ELR (cell line): ENCODE measurements around the gene WDR81.
"Not testable (repeated sequence)": the region's sequence is repeated elsewhere in the genome, so short reads cannot be mapped to it uniquely, and the experiment has no call there.

Source experiments
- DNase-seq: peaks from one replicate; pipeline ENCODE4 v3.0.0-alpha.2; 2015; ENCODE audit warnings: low read depth

The WDR81 gene

GRCh38 chr17:1724351-1724868 lies at the start of gene WDR81:
WDR81 (plus strand) TSS chr17:1724704; CDS start chr17:1724960, 256 bp downstream.
- peak; percentile 87 for DNase-seq

- no peak for DNase-seq
Measured at GRCh38 chr17:1676401-1676800, 48.1 kb upstream of the WDR81 start.

DNA sequence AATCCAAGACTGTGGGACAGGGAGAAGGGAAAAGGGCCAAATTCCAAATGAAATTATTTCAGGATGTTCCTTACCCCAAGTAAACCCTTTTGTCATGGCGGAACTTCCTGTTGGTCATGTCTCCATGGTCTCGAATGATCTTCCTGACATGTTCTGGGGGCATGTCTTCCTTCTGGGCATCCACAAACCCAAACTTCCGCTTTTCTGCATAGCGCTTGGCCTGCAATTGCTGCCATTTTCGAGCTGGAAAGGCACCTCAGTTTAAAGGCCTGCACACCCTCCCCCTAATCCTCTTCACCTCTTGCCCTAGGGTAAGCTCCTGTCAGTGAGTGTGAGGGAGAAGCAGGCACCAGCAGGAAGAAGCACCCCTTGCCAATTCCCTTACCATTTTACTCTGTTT lies 41.0 kb upstream of the WDR81 start:
- no peak for DNase-seq

DNA sequence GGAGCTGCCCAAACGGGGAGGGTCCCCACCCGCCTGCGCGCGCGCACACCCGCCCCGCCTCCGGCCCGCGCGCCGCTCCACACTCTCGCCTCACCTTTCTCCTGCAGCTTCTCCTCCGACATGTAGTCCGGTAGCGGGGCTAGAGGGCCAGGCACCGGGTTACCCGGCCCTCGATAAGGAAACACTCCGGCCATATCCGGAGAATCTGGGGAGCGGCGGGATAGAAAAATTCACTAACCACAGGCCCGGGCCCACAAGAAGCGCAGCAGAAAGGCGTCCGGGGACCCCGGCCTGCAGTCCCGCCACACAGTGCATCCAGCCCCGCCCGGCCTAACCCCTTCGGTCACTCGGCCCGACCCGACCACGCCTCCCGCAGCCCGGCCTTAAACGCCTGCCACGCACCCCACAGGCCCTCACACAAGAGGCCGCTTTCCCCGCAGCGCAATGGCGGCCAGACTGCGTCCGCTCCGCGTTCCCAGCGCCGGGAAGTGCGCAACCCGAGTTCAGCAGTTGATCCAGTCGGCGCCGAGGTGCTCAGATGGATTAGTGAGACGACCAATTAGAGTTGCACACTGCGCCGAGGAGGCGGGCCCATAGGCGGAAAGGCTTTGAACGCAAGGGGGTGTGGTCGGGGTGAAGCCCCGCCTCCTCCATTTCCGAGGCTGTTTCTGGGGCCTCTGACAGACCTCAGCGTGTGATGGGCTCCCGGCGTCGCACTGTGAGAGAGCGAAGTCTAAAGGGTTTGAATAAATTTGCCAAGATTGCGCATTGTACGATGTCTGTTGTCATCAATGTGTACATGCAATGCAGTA lies 39.9 kb upstream of the WDR81 start, which contains the start of gene PRPF8:
PRPF8 (minus strand) TSS at position 490 of the 812 bp plus-strand sequence; CDS start at position 194, 296 bp downstream.
- peak; percentile 99 for DNase-seq

GRCh38 chr17:1686086-1686485 lies 38.4 kb upstream of the WDR81 start:
- DNase-seq: no peak

DNA sequence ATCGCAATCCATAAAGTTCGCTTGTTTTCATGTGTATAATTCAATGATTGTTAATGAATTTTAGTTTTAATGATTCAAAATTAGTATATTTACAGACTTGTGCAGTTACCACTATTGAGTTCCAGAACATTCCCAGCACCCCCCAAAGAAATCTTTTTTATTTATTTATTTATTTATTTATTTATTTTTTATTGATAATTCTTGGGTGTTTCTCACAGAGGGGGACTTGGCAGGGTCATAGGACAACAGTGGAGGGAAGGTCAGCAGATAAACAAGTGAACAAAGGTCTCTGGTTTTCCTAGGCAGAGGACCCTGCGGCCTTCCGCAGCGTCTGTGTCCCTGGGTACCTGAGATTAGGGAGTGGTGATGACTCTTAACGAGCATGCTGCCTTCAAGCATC lies 36.1 kb upstream of the WDR81 start:
- not testable (repeated sequence) for DNase-seq

DNA sequence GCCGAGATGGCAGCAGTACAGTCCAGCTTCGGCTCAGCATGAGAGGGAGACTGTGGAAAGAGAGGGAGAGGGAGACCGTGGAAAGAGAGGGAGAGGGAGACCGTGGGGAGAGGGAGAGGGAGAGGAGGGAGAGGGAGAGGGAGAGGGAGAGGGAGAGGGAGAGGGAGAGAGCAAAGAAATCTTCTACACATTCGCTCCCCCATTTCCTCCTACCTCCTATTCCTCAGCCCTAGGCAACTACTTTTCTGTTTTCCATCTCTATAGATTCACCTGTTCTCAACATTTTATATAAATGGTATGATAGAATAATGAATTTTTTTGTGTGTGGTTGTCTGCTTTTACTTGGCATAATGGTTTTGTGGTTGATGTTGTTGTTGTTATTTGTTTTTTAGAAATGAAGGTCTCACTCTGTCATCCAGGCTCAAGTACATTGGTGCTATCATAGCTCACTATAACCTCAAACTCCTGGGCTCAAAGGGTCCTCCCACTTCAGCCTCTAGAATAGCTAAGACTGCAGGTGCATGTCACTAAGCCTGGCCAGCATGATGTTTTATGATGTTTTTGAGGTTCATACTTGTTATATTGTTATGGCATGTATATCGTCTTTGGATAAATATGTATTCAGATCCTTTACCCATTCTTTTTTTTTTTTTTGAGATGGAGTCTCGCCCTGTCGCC lies 33.8 kb upstream of the WDR81 start:
- DNase-seq: no peak

- peak; percentile 69 for DNase-seq
Measured at GRCh38 chr17:1693339-1693738, 31.2 kb upstream of the WDR81 start.

DNA sequence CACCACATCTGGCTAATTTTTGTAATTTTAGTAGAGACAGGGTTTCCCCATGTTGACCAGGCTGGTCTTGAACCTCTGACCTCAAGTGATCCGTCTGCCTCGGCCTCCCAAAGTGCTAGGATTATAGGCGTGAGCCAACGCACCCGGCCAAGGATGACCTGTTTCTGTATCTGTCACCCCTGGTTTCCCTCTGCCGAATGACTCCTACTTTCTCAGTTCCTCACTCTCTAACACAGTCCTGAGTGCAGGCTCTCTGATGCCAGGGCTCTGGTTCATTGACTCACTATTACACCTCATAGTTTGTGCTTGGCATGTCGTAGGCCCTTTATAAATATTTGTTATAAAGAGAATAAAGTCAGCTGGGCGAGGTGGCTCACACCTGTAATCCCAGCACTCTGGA lies 29.1 kb upstream of the WDR81 start:
- no peak for DNase-seq

- DNase-seq: no peak
Measured at GRCh38 chr17:1697681-1698080, 26.8 kb upstream of the WDR81 start.

DNA sequence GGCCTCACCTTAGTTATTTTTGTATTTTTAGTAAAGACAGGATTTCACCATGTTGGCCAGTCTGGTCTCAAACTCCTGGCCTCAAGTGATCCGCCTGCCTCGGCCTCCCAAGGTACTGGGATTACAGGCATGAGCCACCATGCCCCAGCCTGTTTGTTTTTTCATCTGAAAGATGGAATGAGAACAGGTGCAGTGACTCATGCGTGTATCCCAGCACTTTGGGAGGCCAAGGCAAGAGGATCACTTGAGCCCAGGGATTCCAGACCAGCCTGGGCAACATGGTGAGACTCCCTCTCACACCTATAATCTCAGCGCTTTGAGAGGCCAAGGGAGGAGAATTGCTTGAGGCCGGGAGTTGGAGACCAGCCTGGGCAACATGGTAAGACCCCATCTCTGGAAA lies 24.6 kb upstream of the WDR81 start:
- DNase-seq: not testable (repeated sequence)

GRCh38 chr17:1703063-1703462 lies 21.4 kb upstream of the WDR81 start:
- peak; percentile 33 for DNase-seq

DNA sequence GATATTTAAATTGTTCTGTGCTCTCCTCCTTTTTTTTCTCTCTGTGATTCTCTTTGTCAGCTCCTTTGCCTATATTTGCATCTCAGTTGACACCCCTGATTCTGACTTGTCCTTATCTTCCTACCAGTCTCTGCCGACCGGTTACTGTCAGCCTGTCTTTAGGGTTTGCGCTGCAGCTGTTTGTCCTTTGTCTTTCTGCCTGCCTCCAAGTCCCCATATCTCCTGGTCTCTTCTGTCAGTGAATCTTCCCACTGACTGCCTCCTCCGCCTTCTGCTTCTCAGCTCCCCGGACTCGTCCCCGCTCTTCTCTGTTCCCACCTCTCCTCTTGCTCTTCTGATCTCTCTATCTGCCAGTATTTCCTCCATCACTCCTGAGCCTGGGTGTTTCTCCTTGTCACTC lies 19.5 kb upstream of the WDR81 start:
- no peak for DNase-seq

DNA sequence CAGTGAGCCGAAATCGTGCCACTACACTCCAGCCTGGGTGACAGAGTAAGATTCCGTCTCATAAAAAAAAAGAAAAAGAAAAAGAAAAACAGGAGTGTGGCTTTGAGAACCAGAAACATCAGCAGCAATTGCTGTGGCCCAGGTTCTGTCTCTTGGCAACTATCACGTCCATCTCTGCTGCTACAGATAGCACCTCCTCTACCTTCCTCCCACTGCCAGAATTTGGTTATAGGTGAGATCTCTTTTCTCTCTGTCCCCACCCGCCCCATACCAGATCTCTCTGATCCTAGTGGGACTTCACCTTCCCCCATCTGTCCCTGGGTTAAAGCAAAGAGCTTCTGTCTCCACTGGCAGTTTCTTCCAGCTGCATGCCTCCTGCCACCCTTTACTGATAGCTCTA lies 17.4 kb upstream of the WDR81 start:
- DNase-seq: no peak

GRCh38 chr17:1708791-1709346 lies 15.6 kb upstream of the WDR81 start:
- DNase-seq: not testable (repeated sequence)

- peak; percentile 34 for DNase-seq
Measured at GRCh38 chr17:1709403-1709951, 15.0 kb upstream of the WDR81 start.

DNA sequence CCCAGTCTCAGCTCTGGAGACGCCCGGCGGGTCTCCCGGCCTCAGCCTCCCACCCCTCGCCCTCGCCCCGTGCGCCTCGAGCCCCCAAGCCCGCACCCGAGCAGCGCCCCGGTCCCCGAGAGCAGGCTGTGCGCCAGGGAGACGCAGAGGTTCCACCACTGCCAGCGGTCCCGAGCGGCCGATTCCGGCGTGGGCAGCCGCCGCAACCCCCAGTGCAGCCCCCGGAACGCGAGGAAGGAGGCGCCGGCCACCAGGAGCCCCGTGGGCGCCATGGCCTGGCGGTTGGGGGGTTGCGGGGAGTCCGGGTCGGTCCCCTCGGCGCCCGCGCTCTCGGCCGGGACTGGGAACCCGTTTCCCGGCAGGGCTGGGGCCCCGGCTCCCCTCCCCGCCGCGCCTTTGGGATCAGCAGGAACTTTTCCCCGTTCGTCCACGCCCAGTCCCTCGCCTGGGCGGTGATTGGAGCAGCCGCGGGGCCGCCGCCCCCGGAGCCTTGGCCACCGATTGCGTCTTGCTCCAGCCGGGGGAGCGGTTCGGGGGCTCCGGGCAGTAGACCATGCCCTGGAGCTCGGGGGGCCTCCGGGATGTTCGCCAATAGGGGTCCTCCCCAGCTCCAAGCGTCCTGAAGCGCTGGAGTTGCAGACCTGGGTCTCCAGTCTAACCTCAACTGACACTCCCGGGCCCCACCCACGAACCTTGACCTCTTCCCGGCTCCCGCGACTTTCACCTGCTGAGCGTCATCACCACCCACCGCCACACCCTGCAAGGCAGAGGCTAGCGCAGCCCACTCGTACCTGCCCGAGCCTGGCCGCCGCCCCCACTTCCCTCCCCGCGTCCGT lies 14.3 kb upstream of the WDR81 start, which contains the start of gene TLCD2:
TLCD2 (minus strand) TSS at position 407 of the 836 bp plus-strand sequence; CDS start at position 272, 135 bp downstream.
- DNase-seq: peak; percentile 78

DNA sequence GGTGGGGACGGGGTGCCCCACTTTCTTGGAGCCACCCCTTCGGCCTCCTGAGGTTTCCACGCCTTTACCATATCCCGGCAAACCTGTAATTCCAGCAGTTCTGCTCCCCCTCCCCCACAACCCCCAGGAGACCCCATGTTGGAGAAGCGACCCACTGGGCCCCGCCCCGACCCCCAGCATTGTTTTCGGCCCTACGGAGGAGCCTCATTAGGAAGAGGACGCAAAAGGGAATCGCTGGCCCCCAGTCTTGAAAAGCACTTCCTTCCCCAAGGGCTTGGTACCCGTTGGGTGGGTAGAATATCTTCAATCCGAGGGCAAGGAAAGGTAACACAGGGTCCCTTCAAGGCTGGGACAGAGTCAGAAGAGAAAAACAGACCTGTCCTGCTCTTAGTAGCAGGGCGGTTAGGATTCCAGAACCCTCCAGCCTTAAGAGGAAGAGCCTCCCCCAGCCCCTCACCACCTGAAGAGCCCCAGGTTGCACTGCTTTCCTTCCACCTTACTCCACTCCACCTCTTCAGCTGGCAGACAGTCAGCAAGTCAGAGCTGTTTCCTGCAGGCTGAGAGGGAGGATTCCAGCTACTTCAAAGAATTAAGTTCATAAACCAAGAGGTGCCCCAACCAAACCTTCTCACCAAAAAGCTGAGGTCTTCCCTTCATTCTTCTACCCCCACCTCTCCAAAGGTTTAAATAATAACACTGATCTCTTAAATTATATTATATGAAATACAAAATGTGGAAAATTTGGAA lies 13.5 kb upstream of the WDR81 start:
- DNase-seq: peak; percentile 44

GRCh38 chr17:1711804-1712203 lies 12.7 kb upstream of the WDR81 start:
- no peak for DNase-seq

DNA sequence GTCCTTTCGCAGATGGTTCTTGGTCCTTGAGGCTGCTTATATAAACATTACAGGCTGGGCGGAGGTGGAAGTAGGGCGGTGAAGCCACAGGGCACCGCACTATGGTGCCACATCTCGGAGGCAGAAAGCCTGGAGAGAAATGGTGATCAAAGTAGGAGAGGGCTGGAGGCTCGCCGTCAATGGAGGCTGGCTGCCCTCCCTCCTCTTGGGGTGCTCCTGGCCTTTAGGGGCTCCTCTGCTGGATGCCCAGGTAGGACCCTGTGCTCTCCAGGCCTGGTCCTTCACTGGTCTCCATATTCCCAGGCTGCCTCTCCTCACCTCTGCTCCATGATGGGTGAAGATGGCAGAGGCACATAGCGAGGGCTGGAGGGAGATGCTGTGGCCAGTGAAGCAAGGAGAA lies 12.2 kb upstream of the WDR81 start:
- no peak for DNase-seq
